Psoas muscle (tissue), 8 donors: ENCODE measurements around the gene SCAF4. TPM values are rescaled to one million over a fixed set of nuclear protein-coding genes. Genes with fewer than 3 reads are reported as not detected.

Source experiments
- ATAC-seq, 4 donors: fragments of 200-7000 bp; cut with Tn5 transposase; one replicate each; pipeline ENCODE4 v1.9.1; 2020; ENCODE audit warnings: moderate library complexity in 3 of 4, mild to moderate bottlenecking in 2 of 4
- DNase-seq, 2 donors: peaks; one replicate each; pipeline ENCODE4 v3.0.0-alpha.2; 2020
- H3K27ac ChIP-seq: fragments of 200-600 bp; one replicate; pipeline ENCODE4 v1.8.0; 2022
- H3K27me3 ChIP-seq, 3 donors: fragments of 200-600 bp in 1 of 3; one replicate each; pipeline versions ENCODE4 v1.6.1 to v1.8.0; 2013 to 2022; ENCODE audit warnings: low read length in 2 of 3, mild to moderate bottlenecking in 2 of 3, moderate library complexity in 1 of 3; ENCODE audit not compliant: insufficient read depth in 3 of 3
- H3K36me3 ChIP-seq, 2 donors: fragments of 200-600 bp in 1 of 2; one replicate each; pipeline versions ENCODE4 v1.6.1 to v1.8.0; 2013 to 2022; ENCODE audit warnings: low read depth in 1 of 2, mild to moderate bottlenecking in 1 of 2, moderate library complexity in 1 of 2; ENCODE audit not compliant: insufficient read depth in 1 of 2
- H3K4me1 ChIP-seq: fragments of 200-600 bp; one replicate; pipeline ENCODE4 v1.8.0; 2022
- H3K4me3 ChIP-seq: fragments of 200-600 bp; one replicate; pipeline ENCODE4 v1.8.0; 2022; ENCODE audit warnings: mild to moderate bottlenecking
- H3K9me3 ChIP-seq: fragments of 200-600 bp; one replicate; pipeline ENCODE4 v1.8.0; 2022
- CTCF ChIP-seq: fragments of 200-600 bp; IDR thresholded peaks from one replicate; pipeline ENCODE4 v1.8.0; 2022; ENCODE audit warnings: antibody characterized with exemption
- WGBS, 3 donors: extraction: QIAGEN DNeasy Blood & Tissue Kit; methylation state at CpG; one replicate each; pipeline versions ENCODE4 v1.1.6 to v1.1.7; 2013; 5-methylcytosine and 5-hydroxymethylcytosine counted together
- intact Hi-C, 2 donors: fragments of 100-400 bp; cut with DNase I; formaldehyde crosslinking; loops; one replicate each; pipeline versions ENCODE4 v1.11.0 to v1.14.2; 2022
- polyA plus RNA-seq, 3 donors: library from polyadenylated mRNA; stranded (reverse); fragments of 200-250 nt; gene quantifications; one replicate each; pipeline ENCODE4 v1.2.3, GENCODE V29; 2013
- total RNA-seq, 4 donors: library from RNA; stranded (reverse); fragmentation: NEBNext Ultra II Directional in 2 of 4; extraction: Animal tissue kit (Norgen Biotek cat#: 25700) in 2 of 4; gene quantifications; one replicate each; pipeline versions ENCODE4 v1.2.1 to v1.2.4, GENCODE V29; 2021 to 2023
- donor health status: healthy with polysubstance abuse.
- donor health status: DM: no; HTN: no; CAD: no; lungs with moderate emphysema.
- donor health status: Bipolar disorder and iron deficiency.
- donor health status: healthy.
- donor health status: DM: yes; HTN: yes; CAD: no.
- donor health status: DM: no; HTN: no; CAD: no.
- donor health status: DM: no; HTN: no; CAD: no.
- donor health status: DM: yes; HTN: yes; CAD: no.

SCAF4 gene
- total and polyA plus RNA-seq, 7 donors, result 7.5 to 23.9 (median 17.3) TPM

GRCh38 chr21:31726407-31726806, 5.5 kb downstream of the SCAF4 start:
- Histone ChIP-seq H3K4me3 (no peak overlapping the region), H3K4me1 (peaks cover 35% of the 10 kb centered on the region), H3K27ac (no peak overlapping the region), H3K9me3 (no peaks in the 10 kb centered on the region), H3K27me3 (no peaks in the 10 kb centered on the region), H3K36me3 (peaks cover 0 to 2% of the 10 kb centered on the region in 2 donors)
- DNase-seq, result no peak
- ATAC-seq, result no peak
- WGBS, 3 donors, result 97% methylated on average over 4 of the region's 4 CpGs
- TF ChIP-seq CTCF, result no peak
- intact Hi-C loops, result no loop called here

DNA sequence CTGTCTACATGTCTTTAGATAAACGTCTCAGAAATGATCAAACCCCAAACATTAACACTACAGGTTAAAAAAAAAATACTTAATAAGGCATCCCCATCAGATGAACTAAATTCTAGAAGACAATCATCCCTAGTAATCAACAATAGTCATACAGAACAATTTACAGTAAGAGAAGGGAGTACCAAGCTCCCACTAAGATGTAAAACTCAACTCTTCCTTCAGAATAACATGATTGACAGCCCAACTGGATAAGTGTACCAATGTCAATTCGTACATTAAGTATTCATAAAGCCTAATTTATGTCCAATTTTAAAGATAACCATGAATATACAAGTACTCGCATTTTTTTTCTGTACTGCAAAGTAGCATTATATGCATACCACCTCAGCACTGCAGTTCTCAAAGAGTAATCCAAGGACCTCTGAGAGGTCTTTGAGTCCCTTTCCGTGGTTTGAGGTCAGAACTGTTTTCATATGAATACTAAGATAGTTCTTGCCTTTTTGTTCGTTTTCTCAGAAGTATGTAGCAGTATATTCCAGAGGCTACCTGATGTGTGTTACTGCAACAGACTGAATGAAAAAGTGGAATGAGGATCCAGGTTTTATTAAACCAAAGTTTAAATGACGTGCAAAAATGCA, 6.6 kb downstream of the SCAF4 start:
- intact Hi-C loops, result no loop called here
- 84 to 86% (median 85%) methylated on average over 6 of the region's 6 CpGs for WGBS, 3 donors
- H3K27ac ChIP-seq, result no peak overlapping the region
- peaks cover 36% of the 10 kb centered on the region for H3K4me1 ChIP-seq
- TF ChIP-seq CTCF, result no peak
- no peaks in the 10 kb centered on the region for H3K9me3 ChIP-seq
- peaks cover 0 to 2% of the 10 kb centered on the region in 2 donors for H3K36me3 ChIP-seq
- ATAC-seq (no peak), DNase-seq (no peak)
- no peaks in the 10 kb centered on the region for H3K27me3 ChIP-seq
- no peak overlapping the region for H3K4me3 ChIP-seq

DNA sequence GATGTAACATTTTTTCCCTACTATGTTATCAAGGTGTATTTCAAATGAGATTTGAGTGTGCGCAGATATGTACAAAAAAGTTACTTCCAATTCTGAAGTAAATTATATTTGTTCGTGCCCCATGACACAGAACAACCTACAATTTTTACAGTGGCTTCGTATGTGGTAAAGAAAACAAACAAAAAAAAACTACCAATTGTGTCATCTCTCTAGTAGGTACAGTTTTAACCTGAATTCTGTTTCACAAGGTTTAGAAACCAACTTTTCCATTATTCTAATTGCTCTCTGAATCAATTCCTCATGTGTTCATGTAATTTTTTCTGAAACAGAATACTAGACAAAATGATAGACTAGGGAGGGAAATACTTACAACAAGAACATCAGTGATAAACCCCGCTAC, 7.4 kb downstream of the SCAF4 start:
- peaks cover 0 to 2% of the 10 kb centered on the region in 2 donors for H3K36me3 ChIP-seq
- H3K27me3 ChIP-seq, result no peaks in the 10 kb centered on the region
- H3K9me3 ChIP-seq, result no peaks in the 10 kb centered on the region
- no peak overlapping the region for H3K27ac ChIP-seq
- intact Hi-C loops, result no loop called here
- H3K4me3 ChIP-seq, result no peak overlapping the region
- WGBS, 3 donors, result 84 to 90% (median 84%) methylated on average over 4 of the region's 4 CpGs
- peaks cover 31% of the 10 kb centered on the region for H3K4me1 ChIP-seq
- TF ChIP-seq CTCF, result no peak
- ATAC-seq (no peak), DNase-seq (no peak)

DNA sequence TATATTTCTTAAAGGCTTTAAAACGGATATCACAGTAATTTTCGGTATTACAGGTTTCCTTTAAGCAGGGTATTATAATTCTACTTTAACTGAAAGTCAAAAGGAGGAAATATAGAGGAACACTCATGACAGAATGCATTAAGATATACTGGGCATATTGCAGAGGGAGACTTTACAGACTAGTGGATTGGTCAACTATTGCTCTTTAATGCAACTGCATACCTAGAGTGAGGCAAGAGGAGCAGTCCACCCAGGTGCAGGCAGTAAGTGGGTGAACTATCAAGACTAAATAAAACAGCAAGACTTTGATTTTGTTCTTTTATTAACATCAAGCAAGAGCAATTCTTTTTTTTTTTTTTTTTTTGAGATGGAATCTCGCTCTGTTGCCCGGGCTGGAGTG, 10.5 kb downstream of the SCAF4 start:
- Histone ChIP-seq H3K9me3 (no peaks in the 10 kb centered on the region), H3K27me3 (no peaks in the 10 kb centered on the region), H3K4me3 (no peak overlapping the region), H3K4me1 (peaks cover 22% of the 10 kb centered on the region), H3K36me3 (no peaks in the 10 kb centered on the region), H3K27ac (no peak overlapping the region)
- WGBS, 3 donors, result 79 to 84% (median 84%) methylated on average over 3 to 4 of the region's 4 CpGs
- no peak for TF ChIP-seq CTCF
- intact Hi-C loops, result no loop called here
- DNase-seq, result no peak
- no peak for ATAC-seq

DNA sequence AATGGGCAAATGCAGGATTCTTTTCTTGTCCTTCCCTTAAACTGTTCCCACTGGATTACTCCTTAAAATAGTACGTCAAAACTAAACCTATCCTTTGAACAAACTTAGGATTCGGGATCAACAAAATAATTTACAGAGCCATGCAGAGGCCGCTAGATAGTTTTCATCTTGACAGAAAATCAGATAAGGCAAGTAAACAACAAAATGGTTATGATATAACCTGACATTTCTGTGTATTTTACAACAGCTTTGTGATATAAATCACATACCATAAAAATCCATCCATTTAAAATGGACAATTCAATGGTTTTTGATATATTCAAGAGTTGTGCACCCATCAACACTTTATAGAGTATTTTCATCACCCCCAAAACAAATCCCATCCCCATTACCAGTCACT, 11.2 kb downstream of the SCAF4 start:
- 81 to 90% (median 83%) methylated on average over 3 of the region's 3 CpGs for WGBS, 3 donors

More for the DNA sequence above, 11.2 kb downstream of the SCAF4 start:
- no peaks in the 10 kb centered on the region for H3K36me3 ChIP-seq
- TF ChIP-seq CTCF, result no peak
- H3K27ac ChIP-seq, result no peak overlapping the region
- no peak for DNase-seq
- peaks cover 28% of the 10 kb centered on the region for H3K4me1 ChIP-seq
- no peaks in the 10 kb centered on the region for H3K27me3 ChIP-seq
- no peak for ATAC-seq
- H3K9me3 ChIP-seq, result no peaks in the 10 kb centered on the region
- no peak overlapping the region for H3K4me3 ChIP-seq
- intact Hi-C loops, result no loop called here
